Myocyte (in vitro differentiated cells): ENCODE data around the gene EPB41L3. TPM values are rescaled to one million over a fixed set of nuclear protein-coding genes. Genes with fewer than 3 reads are reported as not detected.
"Not testable (repeated sequence)": the region's sequence is repeated elsewhere in the genome, so short reads cannot be mapped to it uniquely, and the experiment has no call there.

Experiments used
- DNase-seq: peaks from one replicate; pipeline ENCODE4 v3.0.0-alpha.2; 2012; ENCODE audit warnings: low read depth
- polyA plus RNA-seq: library from polyadenylated mRNA; unstranded; fragments of >200 nt; gene quantifications from one replicate; pipeline ENCODE4 v1.2.1, GENCODE V29; 2012; ENCODE audit warnings: missing spikeins
- total RNA-seq: library from RNA; depleted of rRNA; stranded (reverse); fragments of >200 nt; gene quantifications from 2 replicates; pipeline ENCODE4 v1.2.3, GENCODE V29; 2014

Gene EPB41L3
- not detected in 2 replicates for total RNA-seq
- polyA plus RNA-seq: not detected

GRCh38 chr18:5543773-5544389 is at the start of gene EPB41L3:
EPB41L3 (minus strand) TSS chr18:5543997; CDS start chr18:5489183, 54,814 bp downstream.
- no peak for DNase-seq

GRCh38 chr18:5588529-5588928 is 44.7 kb upstream of the EPB41L3 start:
- DNase-seq: no peak

GRCh38 chr18:5585653-5586052 is 41.9 kb upstream of the EPB41L3 start:
- no peak for DNase-seq

GRCh38 chr18:5584746-5585417 is 41.1 kb upstream of the EPB41L3 start:
- DNase-seq: no peak

GRCh38 chr18:5582849-5583681 is 39.3 kb upstream of the EPB41L3 start:
- no peak for DNase-seq

- DNase-seq: no peak
Measured at GRCh38 chr18:5582076-5582475, 38.3 kb upstream of the EPB41L3 start.

GRCh38 chr18:5574843-5575242 is 31.0 kb upstream of the EPB41L3 start:
- DNase-seq: no peak

GRCh38 chr18:5571666-5572065 is 27.9 kb upstream of the EPB41L3 start:
- DNase-seq: no peak

- DNase-seq: not testable (repeated sequence)
Measured at GRCh38 chr18:5570613-5571012, 26.8 kb upstream of the EPB41L3 start.

GRCh38 chr18:5568416-5568815 is 24.6 kb upstream of the EPB41L3 start:
- DNase-seq: no peak

GRCh38 chr18:5558851-5559250 is 15.1 kb upstream of the EPB41L3 start:
- no peak for DNase-seq

- DNase-seq: no peak
Measured at GRCh38 chr18:5556310-5556974, 12.6 kb upstream of the EPB41L3 start.

GRCh38 chr18:5554629-5555028 is 10.8 kb upstream of the EPB41L3 start:
- DNase-seq: no peak

GRCh38 chr18:5546660-5547059 is 2.9 kb upstream of the EPB41L3 start:
- DNase-seq: no peak

- no peak for DNase-seq
Measured at GRCh38 chr18:5543036-5543680, 639 bp downstream of the EPB41L3 start.

GRCh38 chr18:5542515-5543035 is 1.2 kb downstream of the EPB41L3 start:
- no peak for DNase-seq

GRCh38 chr18:5541644-5542043 is 2.2 kb downstream of the EPB41L3 start:
- DNase-seq: no peak

- no peak for DNase-seq
Measured at GRCh38 chr18:5539391-5539790, 4.4 kb downstream of the EPB41L3 start.

GRCh38 chr18:5538544-5538943 is 5.3 kb downstream of the EPB41L3 start:
- DNase-seq: no peak

GRCh38 chr18:5537860-5538259 is 5.9 kb downstream of the EPB41L3 start:
- no peak for DNase-seq

- no peak for DNase-seq
Measured at GRCh38 chr18:5534845-5535244, 9.0 kb downstream of the EPB41L3 start.
